Measurements from ENCODE around the gene CASP14.
"Not testable (repeated sequence)": the region's sequence is repeated elsewhere in the genome, so short reads cannot be mapped to it uniquely, and the experiment has no call there.

The CASP14 gene

DNA sequence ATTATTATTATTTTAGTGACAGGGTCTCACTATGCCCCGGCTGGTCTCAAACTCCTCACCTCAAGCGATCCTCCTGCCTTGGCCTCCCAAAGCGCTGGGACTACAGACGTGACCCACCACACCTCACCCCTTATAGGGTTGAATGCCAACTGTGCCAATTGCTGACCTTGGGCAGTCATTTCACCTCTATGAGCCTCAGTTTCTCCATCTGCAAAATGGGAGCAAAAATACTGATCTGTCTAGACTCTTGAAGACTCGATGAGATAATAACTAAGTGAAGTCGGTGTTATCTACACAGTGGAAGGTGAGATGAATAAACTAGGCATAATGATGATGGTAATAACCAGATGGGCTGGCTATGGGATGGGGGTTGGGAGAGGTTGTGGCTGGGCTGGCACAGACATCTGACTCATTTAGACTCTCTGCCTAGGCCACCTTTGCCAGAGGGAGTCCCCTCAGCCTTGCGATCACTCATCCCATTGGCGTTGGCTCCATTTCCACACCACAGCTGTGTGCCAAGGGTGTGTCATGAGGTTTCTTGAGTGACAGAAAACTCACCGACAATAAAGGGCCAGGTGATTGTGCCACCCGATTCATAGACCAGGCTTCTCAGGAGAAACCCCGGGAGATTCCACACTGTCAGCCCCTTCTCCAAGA, at the start of gene CASP14:
Gene CASP14 (plus strand): TSS at position 596 of the 657 bp plus-strand sequence. CDS start 2,772 bp downstream, outside the sequence.
- DNase-seq: no peak

DNA sequence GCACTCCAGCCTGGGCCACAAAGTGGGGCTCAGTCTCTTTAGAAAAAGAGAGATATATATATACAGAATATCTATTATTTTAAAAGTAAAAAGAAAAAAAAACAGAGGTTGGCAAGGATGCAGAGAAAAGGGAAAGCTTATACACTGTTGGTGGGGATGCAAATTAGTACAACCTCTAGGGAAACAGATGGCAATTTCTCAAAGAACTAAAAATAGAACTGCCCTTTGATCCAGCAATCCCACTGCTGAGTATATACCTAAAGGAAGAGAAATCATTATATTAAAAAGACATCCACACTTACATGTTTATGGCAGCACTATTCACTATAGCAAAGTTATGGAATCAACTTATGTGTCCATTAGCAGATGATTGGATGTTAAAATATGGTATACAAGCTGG, 41.0 kb upstream of the CASP14 start:
- DNase-seq: no peak

DNA sequence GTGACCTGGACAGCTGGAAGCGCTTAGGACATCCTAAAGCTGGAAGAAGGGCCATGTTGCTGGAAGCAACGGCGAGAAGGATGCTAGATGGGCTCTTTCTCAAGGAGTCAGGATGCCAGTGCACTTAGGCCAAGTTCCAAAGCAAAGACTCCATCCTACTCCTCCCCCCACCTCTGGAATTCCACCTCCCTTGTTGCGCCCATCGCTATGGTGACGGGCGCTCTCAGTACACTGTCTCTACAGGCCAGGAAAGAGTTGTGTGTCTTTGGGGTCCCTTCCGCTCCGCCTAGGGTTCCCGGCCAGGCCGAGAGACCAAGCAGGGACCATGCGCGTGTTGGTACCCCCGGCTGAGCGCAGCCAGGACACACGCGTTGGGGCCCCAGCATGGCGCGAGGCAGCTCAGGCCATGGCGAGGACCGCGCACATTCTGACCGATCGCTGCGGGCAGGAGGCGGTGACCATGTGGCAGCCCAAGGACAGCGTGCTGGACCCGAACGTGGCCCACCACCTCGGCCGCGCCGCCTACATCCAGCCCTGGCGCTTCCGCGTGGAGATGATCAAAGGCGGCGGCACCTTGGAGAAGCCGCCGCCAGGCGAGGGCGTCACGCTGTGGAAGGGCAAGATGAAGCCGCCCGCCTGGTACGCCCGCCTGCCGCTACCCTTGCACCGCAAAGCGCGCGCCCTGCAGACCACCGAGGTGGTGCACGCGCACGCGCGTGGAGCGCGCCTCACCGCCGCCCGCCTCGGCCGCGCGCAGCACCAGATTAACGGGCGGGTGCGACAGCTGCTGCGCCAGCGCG, 38.6 kb upstream of the CASP14 start:
- no peak for DNase-seq

DNA sequence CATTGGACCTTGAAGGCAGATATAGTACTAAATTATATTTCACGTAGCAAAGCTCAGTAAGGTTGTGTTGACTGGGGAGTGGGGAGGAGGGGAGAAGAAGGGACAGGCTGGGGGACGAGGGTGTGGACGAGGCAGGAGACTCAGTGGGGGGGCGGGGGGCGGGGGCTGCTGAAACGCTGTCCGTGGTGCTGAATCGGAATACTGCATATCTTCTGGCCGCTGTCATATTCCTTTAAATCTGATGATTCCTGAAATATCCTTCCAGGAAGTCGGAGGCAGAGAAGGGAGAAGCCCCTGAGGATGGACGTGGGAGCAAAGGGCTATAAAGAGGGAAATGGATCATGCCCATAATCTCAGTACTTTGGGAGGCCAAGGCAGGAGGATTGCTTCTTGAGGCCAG, 34.7 kb upstream of the CASP14 start:
- DNase-seq: no peak

DNA sequence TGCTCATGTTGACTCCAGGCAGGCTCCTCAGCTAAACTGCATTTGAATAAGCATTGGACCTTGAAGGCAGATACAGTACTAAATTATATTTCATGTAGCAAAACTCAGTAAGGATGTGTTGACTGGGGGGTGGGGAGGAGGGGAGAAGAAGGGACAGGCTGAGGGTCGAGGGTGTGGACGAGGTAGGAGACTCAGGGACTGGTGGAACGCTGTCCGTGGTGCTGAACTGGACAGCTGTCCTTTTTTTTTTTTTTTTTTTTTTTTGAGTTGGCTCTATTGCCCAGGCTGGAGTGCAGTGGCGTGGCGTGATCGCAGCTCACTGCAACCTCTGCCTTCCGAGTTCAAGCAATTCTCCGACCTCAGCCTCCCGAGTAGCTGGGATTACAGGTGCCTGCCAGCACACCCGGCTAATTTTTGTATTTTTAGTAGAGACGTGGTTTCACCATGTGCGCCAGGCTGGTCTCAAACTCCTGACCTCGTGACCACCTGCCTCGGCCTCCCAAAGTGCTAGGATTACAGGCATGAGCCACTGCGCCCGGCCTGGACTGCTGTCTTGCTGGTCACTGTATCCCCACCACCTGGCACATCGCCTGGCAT, 33.2 kb upstream of the CASP14 start:
- DNase-seq: no peak

- DNase-seq: not testable (repeated sequence)
Measured at GRCh38 chr19:15018836-15019235, 30.4 kb upstream of the CASP14 start.

- DNase-seq: no peak
Measured at GRCh38 chr19:15021286-15022007, 27.8 kb upstream of the CASP14 start.

- no peak for DNase-seq
Measured at GRCh38 chr19:15022752-15023151, 26.5 kb upstream of the CASP14 start.

DNA sequence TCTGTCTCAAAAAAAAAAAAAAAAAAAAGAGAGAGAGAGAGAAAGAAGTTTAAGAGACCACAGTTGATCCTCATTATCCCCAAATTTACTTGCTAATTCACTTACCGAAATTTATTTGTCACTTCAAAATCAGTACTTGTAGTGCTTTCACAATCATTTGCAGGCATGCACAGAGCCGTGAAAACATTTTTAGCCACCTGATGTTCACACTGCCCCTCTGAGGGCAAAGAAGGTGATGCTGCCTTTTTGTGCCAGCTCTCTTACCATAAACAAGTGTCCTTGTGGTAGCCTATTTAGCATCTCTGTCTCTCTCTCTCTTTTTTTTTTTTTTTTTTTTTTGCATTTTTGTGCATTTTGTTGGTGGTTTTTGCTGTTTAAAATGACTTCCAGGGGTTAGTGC, 24.1 kb upstream of the CASP14 start:
- DNase-seq: no peak

GRCh38 chr19:15028490-15028889, 20.8 kb upstream of the CASP14 start:
- DNase-seq: no peak

DNA sequence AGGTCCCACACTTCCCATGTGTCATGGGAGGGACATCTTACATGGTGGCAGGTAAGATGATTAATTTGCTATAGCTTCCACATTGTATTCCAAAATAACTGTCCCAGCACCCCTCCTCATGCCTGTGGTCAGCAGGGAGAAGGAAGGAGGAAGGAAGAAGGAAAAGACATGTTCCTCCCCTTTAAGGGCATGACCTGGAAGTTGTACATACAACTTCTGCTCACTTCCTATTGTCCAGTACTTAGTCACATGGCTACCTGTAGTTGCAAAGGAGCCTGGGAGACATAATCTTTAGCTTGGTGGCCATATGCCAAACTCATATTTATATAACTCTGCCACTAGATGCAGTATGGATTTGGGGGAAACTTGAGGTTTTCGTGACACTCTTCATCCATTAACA, 17.6 kb upstream of the CASP14 start:
- DNase-seq: no peak

DNA sequence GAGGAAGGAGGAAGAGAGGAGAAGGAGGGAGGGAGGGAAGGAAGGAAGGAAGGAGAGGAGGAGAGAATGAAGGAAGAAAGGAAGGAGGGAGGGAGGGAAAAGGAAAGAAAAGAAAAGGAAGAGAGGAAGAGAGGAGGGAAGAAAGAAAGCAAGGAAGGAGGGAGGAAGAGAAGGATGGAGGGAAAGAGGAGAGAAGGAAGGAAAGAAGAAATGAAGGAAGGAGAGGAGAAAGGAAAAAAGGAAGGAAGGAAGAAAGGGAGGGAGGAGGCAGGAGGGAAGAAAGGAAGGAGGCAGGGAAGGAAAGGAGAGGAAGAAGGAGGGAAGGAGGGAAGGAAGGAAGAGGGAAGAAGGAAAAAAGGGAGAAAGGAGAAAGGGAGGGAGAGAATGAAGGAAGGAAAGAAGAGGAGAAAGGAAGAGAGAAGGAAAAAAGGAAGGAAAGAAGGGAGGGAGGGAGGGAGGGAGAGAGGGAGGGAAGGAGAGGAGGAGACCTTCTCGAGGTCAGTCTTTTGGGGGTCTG, 13.4 kb upstream of the CASP14 start:
- DNase-seq: no peak

DNA sequence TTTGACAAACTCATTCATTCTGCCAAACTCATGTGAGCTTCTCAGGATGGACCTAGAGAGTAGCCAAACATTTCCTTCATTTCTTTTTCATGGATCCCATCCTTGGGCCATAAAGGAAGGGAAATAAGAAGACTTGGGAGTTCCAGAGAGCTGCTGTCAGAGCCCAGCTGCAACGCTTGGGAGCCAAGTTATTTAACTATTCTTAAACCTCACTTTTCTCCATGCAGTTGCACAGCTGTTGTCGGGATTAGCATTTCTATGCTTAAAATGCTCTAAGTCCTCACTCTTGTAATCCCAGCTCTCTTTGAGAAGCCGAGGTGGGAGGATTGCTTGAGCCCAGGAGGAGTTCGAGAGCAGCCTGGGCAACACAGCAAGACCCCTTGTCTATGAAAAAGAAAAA, 11.7 kb upstream of the CASP14 start:
- no peak for DNase-seq

- DNase-seq: no peak
Measured at GRCh38 chr19:15038294-15038693, 11.0 kb upstream of the CASP14 start.

GRCh38 chr19:15042003-15042402, 7.3 kb upstream of the CASP14 start:
- DNase-seq: no peak

- no peak for DNase-seq
Measured at GRCh38 chr19:15042826-15043225, 6.5 kb upstream of the CASP14 start.

- DNase-seq: no peak
Measured at GRCh38 chr19:15045506-15045905, 3.8 kb upstream of the CASP14 start.

- no peak for DNase-seq
Measured at GRCh38 chr19:15047680-15048079, 1.6 kb upstream of the CASP14 start.

DNA sequence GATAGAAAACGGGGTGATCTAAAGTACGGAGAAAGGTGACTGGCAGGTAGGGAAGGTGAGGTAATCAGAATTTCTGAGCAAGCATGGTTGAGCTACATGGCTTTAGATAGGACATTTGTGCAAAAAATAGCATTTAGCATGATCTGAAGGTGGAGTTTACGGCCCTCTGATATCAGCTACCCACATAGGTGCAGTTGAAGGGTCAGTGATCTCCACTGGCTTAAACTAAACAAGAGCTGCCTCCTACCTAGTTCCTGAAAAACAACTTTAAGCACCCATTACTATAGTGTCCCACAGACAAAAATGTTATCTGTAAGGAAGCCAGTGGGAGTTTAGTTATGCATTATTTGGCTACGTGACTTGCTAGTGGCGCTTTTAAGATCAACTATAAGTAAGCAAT, 1.2 kb upstream of the CASP14 start:
- DNase-seq: no peak

GRCh38 chr19:15050639-15051038, 1.4 kb downstream of the CASP14 start:
- DNase-seq: no peak

- no peak for DNase-seq
Measured at GRCh38 chr19:15062036-15062435, 12.8 kb downstream of the CASP14 start.

DNA sequence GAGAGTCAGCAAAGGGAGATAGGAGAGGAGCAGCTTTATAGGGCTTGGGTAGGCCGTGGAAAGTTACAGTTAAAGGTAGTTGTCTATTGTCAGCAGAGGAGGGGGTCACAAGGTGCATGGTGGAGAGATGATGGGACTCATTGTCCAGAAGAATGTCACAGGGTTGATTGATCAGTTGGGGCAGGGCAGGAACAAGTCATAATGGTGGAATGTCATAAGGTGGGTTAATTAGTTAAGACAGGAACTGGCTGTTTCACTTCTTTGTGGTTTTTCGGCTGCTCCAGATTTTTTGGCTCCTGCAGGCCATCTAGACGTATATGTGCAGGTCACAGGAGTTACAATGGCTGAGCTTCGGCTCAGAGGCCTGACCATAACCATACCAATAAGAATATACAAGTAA, 21.1 kb downstream of the CASP14 start:
- DNase-seq: not testable (repeated sequence)
